PC-3 (cell line): ENCODE data around the gene AFG3L2.

Experiments
- EZH2 ChIP-seq: fragments of 300-600 bp; sonication (generic); IDR thresholded peaks from one replicate; pipeline ENCODE4 v1.6.1; 2017; ENCODE audit warnings: antibody characterized with exemption, mild to moderate bottlenecking, low read length; ENCODE audit not compliant: unreplicated experiment
- EZH2phosphoT487 ChIP-seq: fragments of 300-600 bp; sonication (generic); IDR thresholded peaks from 2 replicates; pipeline ENCODE4 v1.6.1; 2018; ENCODE audit warnings: mild to moderate bottlenecking, antibody characterized with exemption, low read length, borderline replicate concordance
- TF ChIP-seq, protein P1 (sequence below): fragments of 300-600 bp; sonication (generic); conservative IDR thresholded peaks from 2 replicates; pipeline ENCODE4 v1.5.1; 2017; ENCODE audit warnings: antibody characterized with exemption, low read depth, mild to moderate bottlenecking, low read length

GRCh38 chr18:12423393-12423792 lies 46.4 kb upstream of the AFG3L2 start:
- TF ChIP-seq, protein P1, sequence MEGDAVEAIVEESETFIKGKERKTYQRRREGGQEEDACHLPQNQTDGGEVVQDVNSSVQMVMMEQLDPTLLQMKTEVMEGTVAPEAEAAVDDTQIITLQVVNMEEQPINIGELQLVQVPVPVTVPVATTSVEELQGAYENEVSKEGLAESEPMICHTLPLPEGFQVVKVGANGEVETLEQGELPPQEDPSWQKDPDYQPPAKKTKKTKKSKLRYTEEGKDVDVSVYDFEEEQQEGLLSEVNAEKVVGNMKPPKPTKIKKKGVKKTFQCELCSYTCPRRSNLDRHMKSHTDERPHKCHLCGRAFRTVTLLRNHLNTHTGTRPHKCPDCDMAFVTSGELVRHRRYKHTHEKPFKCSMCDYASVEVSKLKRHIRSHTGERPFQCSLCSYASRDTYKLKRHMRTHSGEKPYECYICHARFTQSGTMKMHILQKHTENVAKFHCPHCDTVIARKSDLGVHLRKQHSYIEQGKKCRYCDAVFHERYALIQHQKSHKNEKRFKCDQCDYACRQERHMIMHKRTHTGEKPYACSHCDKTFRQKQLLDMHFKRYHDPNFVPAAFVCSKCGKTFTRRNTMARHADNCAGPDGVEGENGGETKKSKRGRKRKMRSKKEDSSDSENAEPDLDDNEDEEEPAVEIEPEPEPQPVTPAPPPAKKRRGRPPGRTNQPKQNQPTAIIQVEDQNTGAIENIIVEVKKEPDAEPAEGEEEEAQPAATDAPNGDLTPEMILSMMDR: no peak
- TF ChIP-seq EZH2phosphoT487: no peak
- no peak for TF ChIP-seq EZH2
